Lung (tissue), 16 donors: ENCODE results near the gene PRRT3. TPM values are rescaled to one million over a fixed set of nuclear protein-coding genes. Genes with fewer than 3 reads are reported as not detected.

Source experiments
- ATAC-seq: fragments of 200-7000 bp; cut with Tn5 transposase; one replicate; pipeline ENCODE4 v1.9.1; 2020; ENCODE audit warnings: moderate number of reproducible peaks; ENCODE audit not compliant: insufficient read depth, low FRiP score
- DNase-seq, 3 donors: peaks; one replicate each; pipeline ENCODE4 v3.0.0-alpha.2; 2013 to 2017
- H3K27ac ChIP-seq, 2 donors: one replicate each; pipeline ENCODE4 v1.5.1; 2013; ENCODE audit warnings: mild to moderate bottlenecking in 2 of 2, moderate library complexity in 2 of 2, control low read depth in 1 of 2, inconsistent platforms in 1 of 2, low read depth in 1 of 2, low read length in 1 of 2
- H3K27me3 ChIP-seq, 3 donors: one replicate each; pipeline ENCODE4 v1.5.1; 2013; ENCODE audit warnings: low read length in 2 of 3; ENCODE audit not compliant: control insufficient read depth in 3 of 3, insufficient read depth in 3 of 3
- H3K36me3 ChIP-seq, 4 donors: one replicate each; pipeline ENCODE4 v1.5.1; 2013; ENCODE audit warnings: low read length in 4 of 4, mild to moderate bottlenecking in 1 of 4, moderate library complexity in 1 of 4; ENCODE audit not compliant: control insufficient read depth in 4 of 4, insufficient read depth in 4 of 4
- H3K4me1 ChIP-seq, 5 donors: one replicate each; pipeline ENCODE4 v1.5.1; 2013; ENCODE audit warnings: low read length in 5 of 5, mild to moderate bottlenecking in 2 of 5, moderate library complexity in 1 of 5; ENCODE audit not compliant: control insufficient read depth in 5 of 5, insufficient read depth in 5 of 5
- H3K4me3 ChIP-seq: one replicate; pipeline ENCODE4 v1.5.1; 2013; ENCODE audit warnings: mild to moderate bottlenecking, control low read depth, moderate library complexity
- H3K9ac ChIP-seq, 2 donors: one replicate each; pipeline ENCODE4 v1.5.1; 2013; ENCODE audit warnings: low read length in 2 of 2, control low read depth in 1 of 2; ENCODE audit not compliant: insufficient read depth in 1 of 2
- H3K9me3 ChIP-seq, 4 donors: one replicate each; pipeline ENCODE4 v1.5.1; 2013; ENCODE audit warnings: low read length in 3 of 4, mild to moderate bottlenecking in 1 of 4, moderate library complexity in 1 of 4; ENCODE audit not compliant: control insufficient read depth in 4 of 4, insufficient read depth in 3 of 4
- CTCF ChIP-seq: IDR thresholded peaks from 2 replicates; pipeline ENCODE4 v1.5.1; 2012; ENCODE audit warnings: mild to moderate bottlenecking; ENCODE audit errors: control extremely low read depth, extremely low read depth
- WGBS, 2 donors: extraction: QIAGEN DNeasy Blood & Tissue Kit; methylation state at CpG; one replicate each; pipeline ENCODE4 v1.1.7; 2013; 5-methylcytosine and 5-hydroxymethylcytosine counted together
- long read RNA-seq, 5 donors: transcript quantifications; one replicate each; lab custom pipeline, GENCODE V29; 2026
- polyA plus RNA-seq, 2 donors: library from polyadenylated mRNA; stranded (reverse); fragments of 200-250 nt; gene quantifications; one replicate each; pipeline ENCODE4 v1.2.1, GENCODE V29; 2013
- total RNA-seq, 2 donors: library from RNA; depleted of rRNA in 1 of 2; stranded (reverse); fragments of >200 nt in 1 of 2; gene quantifications; one replicate each; pipeline ENCODE4 v1.2.1, GENCODE V29; 2014 to 2021
- donor health status: control.
- donor health status: control.
- donor health status: Bipolar disorder and iron deficiency.
- donor health status: healthy.
- donor health status: DM: yes; HTN: yes; CAD: no.

The PRRT3 gene
- total RNA-seq (1 to 10 TPM; 2.1 to 5.2 TPM), polyA plus RNA-seq (1 to 10 TPM; 1.1 to 1.5 TPM)
- long read RNA-seq, donor 1, result 0 reads
- long read RNA-seq, donor 2, result 0 reads
- long read RNA-seq, donor 3, result 0 reads
- long read RNA-seq, donor 4, result 0 reads
- long read RNA-seq, donor 5, result 0 reads

GRCh38 chr3:9951962-9952805 is at the start of gene PRRT3:
TSS of gene PRRT3 (minus strand) at chr3:9952408. CDS start at chr3:9950115, 2,293 bp downstream.
- DNase-seq, result peak; percentile 37 to 55 (median 44)
- TF ChIP-seq CTCF, result no peak

GRCh38 chr3:10000686-10001085 is 48.5 kb upstream of the PRRT3 start:
- Histone ChIP-seq H3K27me3 (no peaks in the 10 kb centered on the region), H3K4me3 (no peak overlapping the region), H3K4me1 (no peaks in the 10 kb centered on the region), H3K9ac (no peak overlapping the region), H3K9me3 (no peaks in the 10 kb centered on the region), H3K27ac (no peak overlapping the region), H3K36me3 (peaks cover 0 to 6% (median under 1%) of the 10 kb centered on the region in 4 donors)
- ATAC-seq (no peak), DNase-seq (no peak)
- TF ChIP-seq CTCF, result no peak
- WGBS, 2 donors, result 97 to 98% methylated on average over 7 of the region's 7 CpGs

More at GRCh38 chr3:9951962-9952805, at the start of gene PRRT3:
- Histone ChIP-seq H3K9me3 (no peaks in the 10 kb centered on the region), H3K27ac (no peak within 1 kb of the TSS), H3K4me3 (peak within 1 kb of the TSS; percentile 51), H3K36me3 (no peaks in the 10 kb centered on the region), H3K9ac (peak within 1 kb of the TSS in 1 of 2 donors; percentile 49), H3K27me3 (no peaks in the 10 kb centered on the region), H3K4me1 (peaks cover 0 to 19% (median 4%) of the 10 kb centered on the region in 5 donors)
- ATAC-seq, result peak; percentile 77
- WGBS, 2 donors, result 3 to 5% methylated on average over 31 to 52 of the region's 52 CpGs

- Histone ChIP-seq H3K4me3 (no peak overlapping the region), H3K9me3 (no peaks in the 10 kb centered on the region), H3K27ac (no peak overlapping the region), H3K9ac (no peak overlapping the region), H3K27me3 (no peaks in the 10 kb centered on the region), H3K4me1 (no peaks in the 10 kb centered on the region), H3K36me3 (peaks cover 0 to 6% (median under 1%) of the 10 kb centered on the region in 4 donors)
- 65 to 70% methylated on average over 10 of the region's 10 CpGs for WGBS, 2 donors
- TF ChIP-seq CTCF, result no peak
- peak in 2 of 3 donors; percentile 46 to 69 for DNase-seq
- no peak for ATAC-seq
Measured at GRCh38 chr3:9994086-9994844, 42.1 kb upstream of the PRRT3 start.
